Keratinocyte (primary cell): Measurements from ENCODE around the gene SMAD5. TPM values are rescaled to one million over a fixed set of nuclear protein-coding genes. Genes with fewer than 3 reads are reported as not detected.

Source experiments
- DNase-seq: peaks from one replicate; pipeline ENCODE4 v3.0.0-alpha.2; 2011; ENCODE audit warnings: low read depth, missing footprints, low spot score
- FAIRE-seq: peaks from 2 replicates; lab custom pipeline; 2011; peaks lifted over from hg19 to GRCh38; lab: Jason Lieb, UNC
- H2AFZ ChIP-seq: 2 replicates; pipeline ENCODE4 v1.6.0; 2012; ENCODE audit warnings: low read length, control low read depth, inconsistent platforms; ENCODE audit not compliant: control insufficient read depth
- H3K27ac ChIP-seq: 2 replicates; pipeline ENCODE4 v1.5.1; 2011; ENCODE audit warnings: low read length; ENCODE audit not compliant: control insufficient read depth, insufficient read depth
- H3K27me3 ChIP-seq: 3 replicates; pipeline ENCODE4 v1.6.0; 2011; ENCODE audit warnings: low read length; ENCODE audit not compliant: control insufficient read depth, insufficient read depth; ENCODE audit errors: extremely low read depth
- H3K36me3 ChIP-seq, 2 experiments: 2 replicates in 1 of 2; 3 replicates in 1 of 2; pipeline ENCODE4 v1.5.1; 2011; ENCODE audit warnings: low read length in 2 of 2, mild to moderate bottlenecking in 1 of 2; ENCODE audit not compliant: control insufficient read depth in 2 of 2, insufficient read depth in 2 of 2; ENCODE audit errors: extremely low read depth in 1 of 2
- H3K4me1 ChIP-seq: 3 replicates; pipeline ENCODE4 v1.5.1; 2011; ENCODE audit warnings: low read length; ENCODE audit not compliant: control insufficient read depth, insufficient read depth; ENCODE audit errors: extremely low read depth
- H3K4me2 ChIP-seq: 3 replicates; pipeline ENCODE4 v1.6.0; 2011; ENCODE audit warnings: low read depth, low read length; ENCODE audit not compliant: control insufficient read depth, insufficient read depth; ENCODE audit errors: extremely low read depth
- H3K4me3 ChIP-seq, 3 experiments: fragments of 200-600 bp in 1 of 3; sonication (generic) in 1 of 3; 2 replicates in 2 of 3; 3 replicates in 1 of 3; pipeline ENCODE4 v1.5.1; 2011 to 2016; ENCODE audit warnings: low read length in 3 of 3, mild to moderate bottlenecking in 3 of 3, control low read depth in 2 of 3, inconsistent platforms in 1 of 3, low read depth in 1 of 3, mixed read lengths in 1 of 3, mixed run types in 1 of 3, moderate library complexity in 1 of 3; ENCODE audit not compliant: control insufficient read depth in 2 of 3, insufficient read depth in 2 of 3; ENCODE audit errors: extremely low read depth in 1 of 3
- H3K79me2 ChIP-seq: 2 replicates; pipeline ENCODE4 v1.6.0; 2012; ENCODE audit warnings: low read length; ENCODE audit not compliant: control insufficient read depth, insufficient read depth
- H3K9ac ChIP-seq: 3 replicates; pipeline ENCODE4 v1.6.0; 2011; ENCODE audit warnings: low read length; ENCODE audit not compliant: control insufficient read depth, insufficient read depth; ENCODE audit errors: extremely low read depth
- H3K9me1 ChIP-seq: 3 replicates; pipeline ENCODE4 v1.6.0; 2011; ENCODE audit warnings: low read length; ENCODE audit not compliant: control insufficient read depth, insufficient read depth; ENCODE audit errors: extremely low read depth
- H3K9me3 ChIP-seq: 2 replicates; pipeline ENCODE4 v1.5.1; 2012; ENCODE audit warnings: low read depth, low read length; ENCODE audit not compliant: control insufficient read depth
- H4K20me1 ChIP-seq: 3 replicates; pipeline ENCODE4 v1.6.0; 2011; ENCODE audit warnings: low read length; ENCODE audit not compliant: control insufficient read depth, insufficient read depth; ENCODE audit errors: extremely low read depth
- CTCF ChIP-seq, 3 experiments: IDR thresholded peaks in 1 of 3; conservative IDR thresholded peaks in 1 of 3; optimal IDR thresholded peaks in 1 of 3; 2 replicates in 2 of 3; 3 replicates in 1 of 3; pipeline versions ENCODE3 to v1.5.1; 2011; ENCODE audit warnings: low read length in 3 of 3, mild to moderate bottlenecking in 3 of 3, moderate library complexity in 2 of 3, control low read depth in 1 of 3, inconsistent platforms in 1 of 3; ENCODE audit not compliant: insufficient read depth in 2 of 3; ENCODE audit errors: extremely low read depth in 1 of 3
- EZH2 ChIP-seq: IDR thresholded peaks from one replicate; pipeline ENCODE4 v1.6.1; 2012; ENCODE audit warnings: inconsistent platforms, mild to moderate bottlenecking, low read length, moderate library complexity
- dilution Hi-C: fragments of 300-500 bp; cut with MboI; formaldehyde crosslinking; loops from one replicate; pipeline ENCODE4 v1.7.0; 2020; ENCODE audit warnings: low sequenced_read_pairs; ENCODE audit not compliant: extremely low pct_ligation_motif_present
- polyA plus RNA-seq, 5 experiments: library from polyadenylated mRNA; depleted of rRNA in 3 of 5; stranded (reverse) in 3 of 5; stranded (forward) in 1 of 5; unstranded in 1 of 5; fragments of >200 nt; gene quantifications; 1 replicate in 1 of 5; 2 replicates in 3 of 5; 3 replicates in 1 of 5; pipeline versions ENCODE4 v1.2.1 to v1.2.3, GENCODE V29; 2011 to 2012; ENCODE audit warnings: missing spikeins in 2 of 5, low read depth in 1 of 5, low replicate concordance in 1 of 5

The SMAD5 gene
- polyA plus RNA-seq, 1 donor (not counting 4 experiments of a cell fraction or from before 2014, with no cell fraction given) = 72.1 TPM

DNA sequence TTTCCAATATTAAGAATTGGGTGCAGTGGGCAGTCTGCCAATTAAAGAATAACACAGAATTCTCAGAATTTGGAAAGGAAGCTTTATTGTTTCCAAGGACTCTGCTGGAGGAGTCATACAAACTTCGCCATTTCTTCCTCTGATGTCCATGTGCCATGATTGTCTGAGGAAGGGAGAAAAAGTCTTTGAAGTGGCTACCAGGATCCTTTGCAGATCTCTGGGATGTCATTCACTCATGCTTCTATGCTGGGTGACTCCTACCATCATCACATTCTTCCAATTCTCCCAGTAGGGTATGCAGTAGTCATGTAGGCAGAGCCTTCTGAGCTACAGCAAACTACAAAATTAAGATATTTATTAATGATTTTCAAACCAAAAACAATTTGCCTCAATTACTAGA, 3.2 kb upstream of the SMAD5 start:
- TF ChIP-seq EZH2 (no peak), CTCF (optimal IDR thresholded peaks at IDR 0.05 in 1 of 3, IDR thresholded peaks at IDR 0.05 in 1 of 3, conservative IDR thresholded peaks at IDR 0.05 in 1 of 3; ENCODE audit: extremely low read depth in 1 of 3, insufficient read depth in 2 of 3, low read length in 3 of 3) (no peak)
- dilution Hi-C loops = no loop called here
- H3K36me3 ChIP-seq = no peaks in the 10 kb centered on the region

DNA sequence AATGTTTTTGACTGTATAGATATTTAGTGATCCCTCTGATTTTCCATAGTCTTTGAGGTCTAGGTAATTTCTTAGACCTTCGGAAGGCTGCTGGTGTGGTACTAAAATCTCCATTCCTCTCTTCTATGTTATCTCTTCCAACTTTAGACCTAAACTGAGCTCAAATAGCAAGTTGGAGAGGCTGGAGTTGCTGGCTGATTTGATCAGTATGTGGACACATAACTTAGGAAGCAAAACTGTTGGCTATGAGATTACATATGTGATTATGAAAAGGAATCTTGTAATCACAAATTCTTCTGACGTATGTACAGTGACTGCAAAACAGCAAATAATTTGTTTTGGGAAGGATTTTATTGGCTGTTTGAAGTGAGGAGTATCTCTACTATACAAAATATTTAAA, 2.1 kb upstream of the SMAD5 start:
- Histone ChIP-seq H3K36me3 (no peaks in the 10 kb centered on the region), H3K9ac (no peak overlapping the region), H3K27ac (no peak overlapping the region), H3K4me2 (no peak overlapping the region), H4K20me1 (peaks cover under 1% of the 10 kb centered on the region), H3K9me1 (no peaks in the 10 kb centered on the region), H3K27me3 (no peaks in the 10 kb centered on the region), H2AFZ (no peak overlapping the region), H3K9me3 (no peaks in the 10 kb centered on the region), H3K4me1 (peaks cover 13% of the 10 kb centered on the region), H3K4me3 (no peak overlapping the region), H3K79me2 (peaks cover 28% of the 10 kb centered on the region)
- DNase-seq (no peak), FAIRE-seq (no peak)
- dilution Hi-C loops = no loop called here
- TF ChIP-seq CTCF (optimal IDR thresholded peaks at IDR 0.05 in 1 of 3, IDR thresholded peaks at IDR 0.05 in 1 of 3, conservative IDR thresholded peaks at IDR 0.05 in 1 of 3; ENCODE audit: extremely low read depth in 1 of 3, insufficient read depth in 2 of 3, low read length in 3 of 3) (no peak), EZH2 (no peak)

More for the DNA sequence above, 3.2 kb upstream of the SMAD5 start:
- peaks cover 17% of the 10 kb centered on the region for H3K79me2 ChIP-seq
- no peak for DNase-seq
- no peak for FAIRE-seq
- H2AFZ ChIP-seq = no peak overlapping the region
- no peaks in the 10 kb centered on the region for H4K20me1 ChIP-seq
- H3K4me1 ChIP-seq = peaks cover 2% of the 10 kb centered on the region
- H3K9ac ChIP-seq = no peak overlapping the region
- no peak overlapping the region for H3K4me2 ChIP-seq
- H3K9me1 ChIP-seq = no peaks in the 10 kb centered on the region
- no peak overlapping the region for H3K4me3 ChIP-seq
- H3K9me3 ChIP-seq = no peaks in the 10 kb centered on the region
- H3K27me3 ChIP-seq = no peaks in the 10 kb centered on the region
- no peak overlapping the region for H3K27ac ChIP-seq
